T-helper 1 cell treated with Interleukin-12 subunit alpha and Interleukin-12 subunit beta and Interleukin-4 antibody, amounts not matched to agents 30 μg/mL and 1 μg/mL, for 36 hours (primary cell): Measurements from ENCODE around the gene DHRS1.
A peak's percentile ranks its signal among the peaks of the same experiment; 100 is the strongest.

Source experiments
- H3K27ac Mint-ChIP-seq: one replicate; pipeline ENCODE4 v1.8.0; 2021; ENCODE audit warnings: mild to moderate bottlenecking, mixed read lengths
- H3K27me3 Mint-ChIP-seq: one replicate; pipeline ENCODE4 v1.8.0; 2021; ENCODE audit warnings: low read depth, mixed read lengths
- H3K36me3 Mint-ChIP-seq: one replicate; pipeline ENCODE4 v1.8.0; 2021; ENCODE audit warnings: low read depth, mixed read lengths
- H3K4me1 Mint-ChIP-seq: one replicate; pipeline ENCODE4 v1.8.0; 2021; ENCODE audit warnings: low read depth, mixed read lengths
- H3K4me3 Mint-ChIP-seq: one replicate; pipeline ENCODE4 v1.8.0; 2021; ENCODE audit warnings: mild to moderate bottlenecking, moderate library complexity, mixed read lengths
- H3K9me3 Mint-ChIP-seq: one replicate; pipeline ENCODE4 v1.8.0; 2021; ENCODE audit warnings: mixed read lengths

The DHRS1 gene

GRCh38 chr14:24289649-24290280 lies 9.8 kb downstream of the DHRS1 start:
- Mint-ChIP-seq H3K36me3 (peaks cover 35% of the 10 kb centered on the region), H3K27ac (no peak overlapping the region), H3K4me1 (peaks cover 17% of the 10 kb centered on the region), H3K9me3 (no peaks in the 10 kb centered on the region), H3K4me3 (no peak overlapping the region), H3K27me3 (peaks cover 29% of the 10 kb centered on the region)

- peaks cover 33% of the 10 kb centered on the region for H3K27me3 Mint-ChIP-seq
- H3K4me3 Mint-ChIP-seq = no peak overlapping the region
- H3K4me1 Mint-ChIP-seq = peaks cover 17% of the 10 kb centered on the region
- H3K27ac Mint-ChIP-seq = no peak overlapping the region
- no peaks in the 10 kb centered on the region for H3K9me3 Mint-ChIP-seq
- H3K36me3 Mint-ChIP-seq = peaks cover 20% of the 10 kb centered on the region
These were observed 12.6 kb downstream of the DHRS1 start for GRCh38 chr14:24286996-24287395.

- Mint-ChIP-seq H3K27ac (no peak overlapping the region), H3K36me3 (peaks cover 5% of the 10 kb centered on the region)
These were observed 14.2 kb downstream of the DHRS1 start for GRCh38 chr14:24285351-24285750.

GRCh38 chr14:24284501-24285035 lies 15.0 kb downstream of the DHRS1 start:
- no peak overlapping the region for H3K27ac Mint-ChIP-seq
- H3K27me3 Mint-ChIP-seq = peaks cover 26% of the 10 kb centered on the region
- no peaks in the 10 kb centered on the region for H3K9me3 Mint-ChIP-seq
- H3K36me3 Mint-ChIP-seq = peaks cover 3% of the 10 kb centered on the region
- no peak overlapping the region for H3K4me3 Mint-ChIP-seq
- H3K4me1 Mint-ChIP-seq = peaks cover 11% of the 10 kb centered on the region

More at GRCh38 chr14:24285351-24285750, 14.2 kb downstream of the DHRS1 start:
- Mint-ChIP-seq H3K27me3 (peaks cover 27% of the 10 kb centered on the region), H3K9me3 (no peaks in the 10 kb centered on the region), H3K4me3 (no peak overlapping the region), H3K4me1 (peaks cover 17% of the 10 kb centered on the region)

GRCh38 chr14:24283796-24284460 lies 15.7 kb downstream of the DHRS1 start:
- Mint-ChIP-seq H3K4me1 (peaks cover 15% of the 10 kb centered on the region), H3K36me3 (peaks cover 3% of the 10 kb centered on the region), H3K4me3 (no peak overlapping the region), H3K27ac (no peak overlapping the region), H3K27me3 (peaks cover 26% of the 10 kb centered on the region), H3K9me3 (no peaks in the 10 kb centered on the region)

GRCh38 chr14:24282736-24283135 lies 16.8 kb downstream of the DHRS1 start:
- H3K4me1 Mint-ChIP-seq = peaks cover 17% of the 10 kb centered on the region

DNA sequence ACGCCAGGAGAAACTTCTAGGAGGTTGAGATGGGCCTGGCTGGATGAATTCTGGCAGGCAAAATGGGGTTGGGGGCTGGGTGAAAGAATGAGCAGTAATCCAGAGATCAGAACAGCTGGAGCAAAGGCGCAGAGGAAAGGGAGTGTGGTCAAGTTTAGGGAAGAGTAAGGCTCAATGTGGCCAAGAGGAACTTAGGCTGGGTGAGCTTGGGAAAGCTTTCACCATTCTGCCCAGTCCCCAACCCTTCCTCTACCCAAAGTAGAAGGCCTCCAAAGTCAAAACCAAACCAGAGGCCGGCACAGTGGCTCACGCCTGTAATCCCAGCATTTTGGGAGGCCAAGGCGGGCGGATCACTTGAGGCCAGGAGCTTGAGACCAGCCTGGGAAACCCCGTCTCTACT lies 17.9 kb downstream of the DHRS1 start:
- peaks cover 19% of the 10 kb centered on the region for H3K4me1 Mint-ChIP-seq
- H3K9me3 Mint-ChIP-seq = no peaks in the 10 kb centered on the region
- H3K36me3 Mint-ChIP-seq = peaks cover 2% of the 10 kb centered on the region
- peaks cover 15% of the 10 kb centered on the region for H3K27me3 Mint-ChIP-seq
- no peak overlapping the region for H3K27ac Mint-ChIP-seq
- no peak overlapping the region for H3K4me3 Mint-ChIP-seq

More at GRCh38 chr14:24282736-24283135, 16.8 kb downstream of the DHRS1 start:
- Mint-ChIP-seq H3K27ac (no peak overlapping the region), H3K4me3 (no peak overlapping the region), H3K27me3 (peaks cover 21% of the 10 kb centered on the region), H3K9me3 (no peaks in the 10 kb centered on the region), H3K36me3 (peaks cover 3% of the 10 kb centered on the region)

- Mint-ChIP-seq H3K27ac (peak overlapping the region; percentile 38), H3K4me3 (no peak overlapping the region), H3K9me3 (no peaks in the 10 kb centered on the region), H3K36me3 (peaks cover 2% of the 10 kb centered on the region), H3K27me3 (peaks cover 11% of the 10 kb centered on the region), H3K4me1 (peaks cover 19% of the 10 kb centered on the region)
These were observed 18.7 kb downstream of the DHRS1 start for GRCh38 chr14:24280797-24281460.

DNA sequence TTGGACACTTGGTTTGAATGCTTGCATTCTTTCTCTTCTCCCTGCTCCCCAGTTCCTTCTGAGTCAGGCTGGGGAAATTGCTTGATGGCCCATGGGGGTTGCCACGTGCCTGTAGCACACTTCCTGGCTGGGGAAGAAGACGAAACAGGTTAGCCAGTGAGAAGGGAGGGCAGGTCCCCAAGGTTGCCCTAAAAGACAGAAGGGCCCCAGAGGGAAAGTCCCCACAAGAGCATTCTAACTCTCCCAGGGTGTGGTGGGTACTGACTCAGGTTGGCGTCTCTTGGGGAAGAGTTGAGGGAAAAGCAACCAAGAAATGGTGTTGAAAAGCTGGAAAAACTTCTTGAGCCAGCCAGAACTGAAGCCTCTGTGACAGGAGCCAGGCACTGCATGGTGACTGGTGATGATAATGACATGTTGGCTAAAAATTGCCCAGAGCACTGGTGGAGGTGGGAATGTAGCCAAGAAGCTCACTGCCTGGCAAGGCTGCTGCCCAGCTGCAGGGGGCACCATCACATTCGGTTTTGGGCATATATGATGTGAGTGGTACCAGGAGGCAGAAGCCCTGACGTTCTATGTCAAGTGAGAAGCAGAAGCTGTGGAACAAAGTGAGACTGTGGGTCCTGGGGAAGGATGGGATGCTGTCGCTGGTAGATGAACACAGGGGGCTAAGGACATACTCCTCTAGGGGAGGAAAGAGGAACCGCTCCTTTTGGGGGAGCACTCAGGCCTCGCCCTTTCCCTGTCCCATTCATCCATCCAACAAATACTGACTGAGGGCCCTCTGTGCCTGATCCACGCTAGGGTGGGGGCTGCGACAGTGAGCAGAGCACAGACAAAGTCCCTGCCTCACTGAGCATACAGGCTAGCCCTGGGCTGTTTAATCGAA lies 20.0 kb downstream of the DHRS1 start:
- Mint-ChIP-seq H3K36me3 (peaks cover 2% of the 10 kb centered on the region), H3K27ac (peak overlapping the region; percentile 70), H3K4me3 (peak overlapping the region; percentile 14), H3K27me3 (peaks cover 5% of the 10 kb centered on the region), H3K4me1 (peaks cover 22% of the 10 kb centered on the region), H3K9me3 (no peaks in the 10 kb centered on the region)

DNA sequence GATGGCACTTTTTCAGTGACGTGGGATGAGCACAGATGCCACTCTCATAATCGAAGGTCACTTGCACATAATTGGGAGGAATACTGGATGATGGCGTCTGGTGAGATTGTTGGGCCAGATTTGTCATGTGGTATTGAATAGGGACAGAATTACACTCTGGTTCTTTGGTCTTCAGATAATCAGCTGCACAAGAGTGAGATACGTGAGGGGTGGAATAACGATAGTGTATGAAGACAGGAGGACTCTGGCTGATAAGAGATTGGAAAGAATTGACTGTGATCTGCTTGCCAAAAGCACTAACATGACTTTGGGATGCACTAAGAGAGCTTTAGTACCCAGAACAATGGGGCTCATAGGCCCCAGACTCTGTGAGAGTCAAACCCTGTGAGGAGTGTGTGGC lies 21.2 kb downstream of the DHRS1 start:
- Mint-ChIP-seq H3K4me3 (no peak overlapping the region), H3K4me1 (peaks cover 32% of the 10 kb centered on the region), H3K27ac (peak overlapping the region; percentile 39), H3K9me3 (no peaks in the 10 kb centered on the region), H3K27me3 (no peaks in the 10 kb centered on the region), H3K36me3 (peaks cover 2% of the 10 kb centered on the region)

- H3K4me3 Mint-ChIP-seq = no peak overlapping the region
- no peaks in the 10 kb centered on the region for H3K27me3 Mint-ChIP-seq
- no peaks in the 10 kb centered on the region for H3K9me3 Mint-ChIP-seq
- peaks cover 2% of the 10 kb centered on the region for H3K36me3 Mint-ChIP-seq
- H3K4me1 Mint-ChIP-seq = peaks cover 36% of the 10 kb centered on the region
- no peak overlapping the region for H3K27ac Mint-ChIP-seq
These were observed 21.8 kb downstream of the DHRS1 start for GRCh38 chr14:24277606-24278321.

DNA sequence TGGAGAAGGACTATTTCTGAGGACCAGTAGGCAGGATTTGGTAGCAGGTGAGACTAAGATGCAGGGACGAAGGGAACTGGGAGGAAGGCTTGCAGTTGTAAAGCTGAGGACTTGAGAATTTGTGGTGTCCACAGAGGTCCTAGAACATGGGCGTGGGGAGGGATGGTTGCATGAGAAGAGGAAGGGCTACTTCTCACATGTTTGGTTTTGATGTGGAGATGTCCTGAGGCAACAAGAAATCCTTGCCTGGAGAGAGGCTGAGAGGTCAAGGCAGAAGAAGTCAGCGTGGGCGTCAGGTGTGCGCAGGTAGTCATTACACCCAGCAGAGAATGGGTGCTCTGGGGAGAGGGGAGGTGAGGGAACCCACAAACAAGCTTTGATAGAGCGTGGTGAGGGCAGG lies 22.5 kb downstream of the DHRS1 start:
- Mint-ChIP-seq H3K4me1 (peaks cover 43% of the 10 kb centered on the region), H3K9me3 (no peaks in the 10 kb centered on the region), H3K27ac (peak overlapping the region; percentile 37), H3K27me3 (no peaks in the 10 kb centered on the region), H3K4me3 (no peak overlapping the region), H3K36me3 (peaks cover 2% of the 10 kb centered on the region)

- Mint-ChIP-seq H3K27me3 (no peaks in the 10 kb centered on the region), H3K27ac (peak overlapping the region; percentile 87), H3K4me3 (peak overlapping the region; percentile 33), H3K4me1 (peaks cover 51% of the 10 kb centered on the region), H3K9me3 (no peaks in the 10 kb centered on the region), H3K36me3 (peaks cover 10% of the 10 kb centered on the region)
These were observed 25.5 kb downstream of the DHRS1 start for GRCh38 chr14:24274101-24274543.
